Common myeloid progenitor, CD34-positive (primary cell): ENCODE results near the gene ABTB2.

Source experiments
- CTCF ChIA-PET: fragments of 350-600 bp; sonication (Branson Sonifier 250); formaldehyde crosslinking; loops from one replicate; lab custom pipeline; 2021; ENCODE audit warnings: antibody characterized with exemption; lab: Charles Lee
- POLR2A ChIA-PET: fragments of 350-600 bp; sonication (Branson Sonifier 250); formaldehyde crosslinking; loops from one replicate; lab custom pipeline; 2021; ENCODE audit warnings: antibody characterized with exemption; lab: Charles Lee
- DNase-seq, 3 donors: peaks; one replicate each; pipeline versions ENCODE4 v3.0.0 to v3.0.0-alpha.2; 2013
- H3K27ac ChIP-seq, 2 experiments: 1 replicate in 1 of 2; 2 replicates in 1 of 2; pipeline ENCODE4 v1.7.0; 2013; ENCODE audit warnings: inconsistent platforms in 2 of 2, low read length in 2 of 2, mild to moderate bottlenecking in 2 of 2, low read depth in 1 of 2, moderate library complexity in 1 of 2; ENCODE audit not compliant: severe bottlenecking in 2 of 2, insufficient read depth in 1 of 2, poor library complexity in 1 of 2
- H3K27me3 ChIP-seq, 5 experiments: replicated peaks in 2 of 5; 1 replicate in 3 of 5; 2 replicates in 2 of 5; pipeline versions ENCODE4 v1.6.1 to v1.7.0; 2013; ENCODE audit warnings: low read length in 4 of 5, mild to moderate bottlenecking in 2 of 5, moderate library complexity in 2 of 5, inconsistent platforms in 1 of 5; ENCODE audit not compliant: insufficient read depth in 5 of 5, control insufficient read depth in 4 of 5
- H3K36me3 ChIP-seq, 4 experiments: 1 replicate in 2 of 4; 2 replicates in 2 of 4; pipeline versions ENCODE4 v1.6.1 to v1.7.0; 2013; ENCODE audit warnings: low read length in 3 of 4, control low read depth in 1 of 4, mild to moderate bottlenecking in 1 of 4; ENCODE audit not compliant: control insufficient read depth in 4 of 4, insufficient read depth in 4 of 4
- H3K4me1 ChIP-seq, 4 experiments: 1 replicate in 3 of 4; 2 replicates in 1 of 4; pipeline versions ENCODE4 v1.6.1 to v1.7.1; 2013; ENCODE audit warnings: low read length in 3 of 4, mild to moderate bottlenecking in 3 of 4, control low read depth in 1 of 4, inconsistent platforms in 1 of 4, moderate library complexity in 1 of 4; ENCODE audit not compliant: control insufficient read depth in 4 of 4, insufficient read depth in 4 of 4; ENCODE audit errors: control extremely low read depth in 1 of 4
- H3K4me3 ChIP-seq, 7 experiments: 1 replicate in 4 of 7; 2 replicates in 3 of 7; pipeline versions ENCODE4 v1.5.1 to v1.7.0; 2013; ENCODE audit warnings: mild to moderate bottlenecking in 7 of 7, low read length in 6 of 7, moderate library complexity in 6 of 7, inconsistent platforms in 2 of 7, low read depth in 2 of 7, control low read depth in 1 of 7; ENCODE audit not compliant: insufficient read depth in 4 of 7, control insufficient read depth in 1 of 7; ENCODE audit errors: extremely low read depth in 1 of 7
- H3K9me3 ChIP-seq, 5 experiments: 1 replicate in 4 of 5; 2 replicates in 1 of 5; pipeline versions ENCODE4 v1.6.1 to v1.7.1; 2013; ENCODE audit warnings: low read length in 4 of 5, mild to moderate bottlenecking in 2 of 5, inconsistent platforms in 1 of 5, low read depth in 1 of 5, moderate library complexity in 1 of 5; ENCODE audit not compliant: control insufficient read depth in 4 of 5, insufficient read depth in 2 of 5; ENCODE audit errors: control extremely low read depth in 1 of 5
- WGBS: methylation state at CpG from one replicate; pipeline ENCODE4 v1.1.5; 2013; ENCODE audit not compliant: insufficient coverage; 5-methylcytosine and 5-hydroxymethylcytosine counted together

The ABTB2 gene

GRCh38 chr11:34243600-34244464 lies 114.0 kb downstream of the ABTB2 start:
- DNase-seq, result no peak
- POLR2A ChIA-PET, result no interaction called here
- H3K4me3 ChIP-seq, result no peak overlapping the region
- no peak overlapping the region for H3K27ac ChIP-seq
- H3K27me3 ChIP-seq, result no peaks in the 10 kb centered on the region
- H3K4me1 ChIP-seq, result peaks cover 0 to 15% (median 0%) of the 10 kb centered on the region in 4 experiments
- CTCF ChIA-PET, result interaction anchor here (2.0 kb wide), 1 partner anchor 19 kb away, joined by 5 read pairs; no protein-coding TSS in a partner anchor
- no peaks in the 10 kb centered on the region for H3K9me3 ChIP-seq
- 93% methylated on average over 6 of the region's 8 CpGs for WGBS
- H3K36me3 ChIP-seq, result no peaks in the 10 kb centered on the region

- POLR2A ChIA-PET, result no interaction called here
- H3K36me3 ChIP-seq, result no peaks in the 10 kb centered on the region
- H3K27me3 ChIP-seq, result no peaks in the 10 kb centered on the region
- no peaks in the 10 kb centered on the region for H3K9me3 ChIP-seq
- CTCF ChIA-PET, result interaction anchor here (0.9 to 2.0 kb wide), 3 partner anchors 9 to 21 kb away, joined by 3 to 5 read pairs (median 3); no protein-coding TSS in a partner anchor
- H3K27ac ChIP-seq, result no peak overlapping the region
- WGBS, result 89% methylated on average over 9 of the region's 11 CpGs
- no peak overlapping the region for H3K4me3 ChIP-seq
- peak; percentile 33 to 75 (median 56) for DNase-seq
- H3K4me1 ChIP-seq, result peaks cover 0 to 9% (median 0%) of the 10 kb centered on the region in 4 experiments
Observed at GRCh38 chr11:34242037-34242625, 115.7 kb downstream of the ABTB2 start.

GRCh38 chr11:34240150-34240494 lies 117.7 kb downstream of the ABTB2 start:
- Histone ChIP-seq H3K36me3 (no peaks in the 10 kb centered on the region), H3K27ac (no peak overlapping the region), H3K27me3 (no peaks in the 10 kb centered on the region), H3K4me1 (peaks cover 0 to 8% (median 0%) of the 10 kb centered on the region in 4 experiments), H3K9me3 (no peaks in the 10 kb centered on the region), H3K4me3 (no peak overlapping the region)
- WGBS, result 95% methylated on average over 8 of the region's 8 CpGs
- no peak for DNase-seq
- CTCF ChIA-PET, result interaction anchor here (2.1 kb wide), 1 partner anchor 9 kb away, joined by 8 read pairs; no protein-coding TSS in a partner anchor
- POLR2A ChIA-PET, result no interaction called here

GRCh38 chr11:34239465-34240149 lies 118.2 kb downstream of the ABTB2 start:
- Histone ChIP-seq H3K4me1 (peaks cover 0 to 5% (median under 1%) of the 10 kb centered on the region in 4 experiments), H3K9me3 (no peaks in the 10 kb centered on the region), H3K36me3 (no peaks in the 10 kb centered on the region), H3K27me3 (no peaks in the 10 kb centered on the region), H3K4me3 (no peak overlapping the region), H3K27ac (no peak overlapping the region)
- 100% methylated on average over 4 of the region's 5 CpGs for WGBS
- DNase-seq, result no peak
- ChIA-PET CTCF (interaction anchor here (1.5 to 2.1 kb wide), 2 partner anchors 10 to 116 kb away, joined by 3 to 8 read pairs; no protein-coding TSS in a partner anchor), POLR2A (interaction anchor here (0.7 kb wide), 1 partner anchor 46 kb away, joined by 4 read pairs; no protein-coding TSS in a partner anchor)

DNA sequence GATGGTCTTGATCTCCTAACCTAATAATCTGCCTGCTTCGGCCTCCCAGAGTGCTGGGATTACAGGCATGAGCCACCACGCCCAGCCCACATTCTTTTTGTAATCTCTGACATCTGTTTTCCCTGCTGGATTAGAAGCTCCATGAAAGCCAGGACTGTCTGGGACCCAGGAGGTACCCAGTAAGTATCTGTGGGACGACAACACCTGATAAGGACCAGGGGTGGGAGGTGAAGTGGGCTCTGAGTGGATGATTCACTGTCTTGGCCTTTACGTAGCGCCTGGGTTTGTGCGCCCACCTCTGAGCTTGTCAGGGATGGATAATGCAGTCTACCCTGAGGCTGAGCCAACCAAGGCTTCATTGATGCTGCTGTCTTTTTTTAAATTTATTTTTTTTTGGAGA lies 118.8 kb downstream of the ABTB2 start:
- DNase-seq, result no peak
- 78% methylated on average over 6 of the region's 6 CpGs for WGBS
- H3K4me3 ChIP-seq, result no peak overlapping the region
- H3K36me3 ChIP-seq, result no peaks in the 10 kb centered on the region
- H3K27ac ChIP-seq, result no peak overlapping the region
- H3K4me1 ChIP-seq, result peaks cover 0 to 7% (median 5%) of the 10 kb centered on the region in 4 experiments
- CTCF ChIA-PET, result interaction anchor here (1.5 to 2.1 kb wide), 2 partner anchors 10 to 117 kb away, joined by 3 to 8 read pairs; no protein-coding TSS in a partner anchor
- no peaks in the 10 kb centered on the region for H3K9me3 ChIP-seq
- POLR2A ChIA-PET, result interaction anchor here (0.7 kb wide), 1 partner anchor 45 kb away, joined by 4 read pairs; no protein-coding TSS in a partner anchor
- no peaks in the 10 kb centered on the region for H3K27me3 ChIP-seq

- ChIA-PET POLR2A (interaction anchor here (0.7 kb wide), 1 partner anchor 45 kb away, joined by 4 read pairs; no protein-coding TSS in a partner anchor), CTCF (interaction anchor here (0.5 to 2.1 kb wide), 4 partner anchors 11 to 117 kb away, joined by 3 to 8 read pairs (median 4); no protein-coding TSS in a partner anchor)
- Histone ChIP-seq H3K4me3 (no peak overlapping the region), H3K9me3 (no peaks in the 10 kb centered on the region), H3K36me3 (no peaks in the 10 kb centered on the region), H3K4me1 (peaks cover 0 to 10% (median 5%) of the 10 kb centered on the region in 4 experiments), H3K27ac (no peak overlapping the region), H3K27me3 (no peaks in the 10 kb centered on the region)
- no peak for DNase-seq
- 88% methylated on average over 10 of the region's 11 CpGs for WGBS
Observed at GRCh38 chr11:34238533-34238932, 119.3 kb downstream of the ABTB2 start.
